ENCODE data around the gene ASXL2.
"Not testable (repeated sequence)": the region's sequence is repeated elsewhere in the genome, so short reads cannot be mapped to it uniquely, and the experiment has no call there.

DNA sequence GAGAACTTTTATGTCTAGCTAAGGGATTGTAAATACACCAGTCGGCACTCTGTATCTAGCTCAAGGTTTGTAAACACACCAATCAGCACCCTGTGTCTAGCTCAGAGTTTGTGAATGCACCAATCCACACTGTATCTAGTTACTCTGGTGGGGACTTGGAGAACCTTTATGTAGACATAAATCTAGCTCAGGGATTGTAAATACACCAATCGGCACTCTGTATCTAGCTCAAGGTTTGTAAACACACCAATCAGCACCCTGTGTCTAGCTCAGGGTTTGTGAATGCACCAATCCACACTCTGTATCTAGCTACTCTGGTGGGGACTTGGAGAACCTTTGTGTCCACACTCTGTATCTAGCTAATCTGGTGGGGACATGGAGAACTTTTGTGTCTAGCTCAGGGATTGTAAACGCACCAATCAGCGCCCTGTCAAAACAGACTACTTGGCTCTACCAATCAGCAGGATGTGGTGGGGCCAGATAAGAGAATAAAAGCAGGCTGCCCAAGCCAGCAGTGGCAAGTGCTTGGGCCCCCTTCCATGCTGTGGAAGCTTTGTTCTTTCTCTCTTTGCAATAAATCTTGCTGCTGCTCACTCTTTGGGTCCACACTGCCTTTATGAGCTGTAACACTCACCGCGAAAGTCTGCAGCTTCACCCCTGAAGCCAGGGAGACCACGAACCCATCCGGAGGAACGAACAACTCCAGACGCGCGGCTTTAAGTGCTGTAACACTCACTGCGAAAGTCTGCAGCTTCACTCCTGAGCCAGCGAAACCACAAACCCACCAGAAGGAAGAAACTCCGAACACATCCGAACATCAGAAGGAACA, 37.9 kb upstream of the ASXL2 start:
- TF ChIP-seq, protein P1, sequence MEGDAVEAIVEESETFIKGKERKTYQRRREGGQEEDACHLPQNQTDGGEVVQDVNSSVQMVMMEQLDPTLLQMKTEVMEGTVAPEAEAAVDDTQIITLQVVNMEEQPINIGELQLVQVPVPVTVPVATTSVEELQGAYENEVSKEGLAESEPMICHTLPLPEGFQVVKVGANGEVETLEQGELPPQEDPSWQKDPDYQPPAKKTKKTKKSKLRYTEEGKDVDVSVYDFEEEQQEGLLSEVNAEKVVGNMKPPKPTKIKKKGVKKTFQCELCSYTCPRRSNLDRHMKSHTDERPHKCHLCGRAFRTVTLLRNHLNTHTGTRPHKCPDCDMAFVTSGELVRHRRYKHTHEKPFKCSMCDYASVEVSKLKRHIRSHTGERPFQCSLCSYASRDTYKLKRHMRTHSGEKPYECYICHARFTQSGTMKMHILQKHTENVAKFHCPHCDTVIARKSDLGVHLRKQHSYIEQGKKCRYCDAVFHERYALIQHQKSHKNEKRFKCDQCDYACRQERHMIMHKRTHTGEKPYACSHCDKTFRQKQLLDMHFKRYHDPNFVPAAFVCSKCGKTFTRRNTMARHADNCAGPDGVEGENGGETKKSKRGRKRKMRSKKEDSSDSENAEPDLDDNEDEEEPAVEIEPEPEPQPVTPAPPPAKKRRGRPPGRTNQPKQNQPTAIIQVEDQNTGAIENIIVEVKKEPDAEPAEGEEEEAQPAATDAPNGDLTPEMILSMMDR (IDR thresholded peaks at IDR 0.05; ENCODE audit: insufficient read depth, low read length, poor library complexity, severe bottlenecking) = not testable (repeated sequence)
- TF ChIP-seq EZH2phosphoT487 (conservative IDR thresholded peaks at IDR 0.05; ENCODE audit: low read length) = not testable (repeated sequence)
